GM19438 (cell line): ENCODE results near the gene RNF157.
"Not testable (repeated sequence)": the region's sequence is repeated elsewhere in the genome, so short reads cannot be mapped to it uniquely, and the experiment has no call there.

Source experiments
- ATAC-seq: cut with Tn5 transposase; IDR thresholded peaks from one replicate; pipeline ENCODE4 v1.9.1; 2021; ENCODE audit warnings: low read depth; ENCODE audit not compliant: unreplicated experiment

Gene RNF157

DNA sequence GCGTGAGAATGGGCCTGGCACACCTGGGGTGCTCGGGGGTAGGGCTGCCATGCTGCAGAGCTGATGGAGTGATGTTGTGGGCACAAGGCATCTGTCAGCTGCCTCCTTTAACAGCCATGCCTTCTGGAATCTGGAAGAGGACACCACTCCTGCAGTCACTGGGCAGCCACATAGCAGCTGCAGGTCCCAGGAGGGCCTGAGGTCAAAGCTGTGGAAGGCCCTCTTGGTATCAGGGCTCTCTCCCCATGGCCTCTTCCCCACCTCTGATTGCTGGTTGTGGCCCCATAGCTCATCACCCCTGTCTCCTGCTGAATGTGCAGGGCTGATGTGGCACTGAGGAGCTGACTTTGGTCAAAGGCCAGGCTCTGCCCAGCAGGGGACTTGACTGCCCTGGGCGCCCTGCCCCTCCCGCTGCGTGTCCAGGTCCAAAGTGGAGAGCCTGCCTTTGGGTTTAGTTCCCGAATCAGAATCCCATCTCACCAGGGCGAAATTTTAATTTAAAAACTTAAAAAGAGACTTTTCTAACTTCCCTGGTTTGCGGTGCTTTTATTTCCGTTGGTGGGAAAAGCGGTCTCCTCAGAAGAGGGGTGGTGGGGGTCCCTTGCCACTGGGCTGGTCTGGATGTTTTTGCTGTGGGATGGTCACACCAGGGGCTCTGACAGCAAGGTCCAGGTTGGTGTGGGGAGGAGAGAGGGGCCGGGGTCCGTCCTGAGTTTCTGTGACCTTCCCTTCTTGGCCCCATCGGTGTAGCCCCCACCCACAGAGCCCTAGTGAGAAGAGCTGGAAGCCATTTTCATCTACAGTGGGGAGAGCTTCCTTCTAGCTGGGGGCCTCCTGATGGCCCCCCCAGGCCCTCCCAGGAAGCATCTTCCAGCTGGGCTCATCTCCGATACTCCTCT is 30.7 kb upstream of the RNF157 start:
- no peak for ATAC-seq

DNA sequence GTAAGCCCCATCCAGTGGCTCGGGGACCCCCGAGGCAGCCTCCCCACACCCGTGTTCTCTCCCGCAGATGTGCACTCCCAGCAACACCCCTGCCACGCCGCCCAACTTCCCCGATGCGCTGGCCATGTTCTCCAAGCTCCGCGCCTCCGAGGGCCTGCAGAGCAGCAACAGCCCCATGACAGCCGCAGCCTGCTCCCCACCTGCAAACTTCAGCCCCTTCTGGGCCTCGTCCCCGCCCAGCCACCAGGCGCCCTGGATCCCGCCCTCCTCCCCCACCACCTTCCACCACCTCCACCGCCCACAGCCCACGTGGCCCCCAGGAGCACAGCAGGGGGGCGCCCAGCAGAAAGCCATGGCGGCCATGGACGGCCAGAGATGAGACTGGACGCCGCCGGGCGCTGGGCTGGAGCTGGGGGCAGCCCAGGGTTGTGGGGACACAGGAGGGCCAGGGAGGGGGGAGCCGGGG is 29.9 kb upstream of the RNF157 start:
- no peak for ATAC-seq

- no peak for ATAC-seq
These were observed 29.0 kb upstream of the RNF157 start for GRCh38 chr17:76268991-76269981.

DNA sequence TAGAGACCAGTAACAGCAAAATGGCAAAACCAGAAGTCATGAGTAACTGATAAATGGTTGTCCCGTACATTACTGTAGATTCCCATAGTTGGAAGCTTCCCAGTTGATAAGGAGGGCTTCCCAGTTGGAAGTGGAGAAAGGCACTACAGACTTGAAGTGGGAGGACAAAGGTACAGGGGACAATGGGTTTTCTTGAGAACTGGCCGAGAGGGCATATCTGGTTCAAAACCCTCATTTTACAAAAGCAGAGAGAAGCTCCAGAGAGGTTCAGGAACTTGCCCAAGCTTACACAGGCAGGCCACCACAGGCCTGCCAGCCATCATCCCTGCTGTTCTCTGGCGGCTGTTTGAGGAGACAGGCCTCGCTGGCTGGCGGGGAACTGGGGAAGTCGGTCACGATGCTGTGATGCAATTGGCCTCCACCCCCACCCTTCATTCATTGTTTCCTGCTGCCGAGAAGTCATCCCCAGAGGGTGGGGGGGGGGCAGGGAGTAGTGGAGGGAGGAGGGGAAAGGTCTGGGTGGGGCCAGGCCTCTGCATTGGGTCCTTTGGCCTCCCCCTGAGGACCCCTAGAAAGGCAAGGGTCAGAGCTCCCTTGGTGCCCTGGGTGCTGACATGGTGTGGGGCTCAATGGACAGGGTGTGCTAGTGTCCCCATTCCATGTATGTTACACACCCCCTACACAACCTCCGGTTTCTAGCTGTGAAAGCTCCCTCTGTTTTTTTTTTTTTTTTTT is 27.9 kb upstream of the RNF157 start:
- ATAC-seq = no peak

- not testable (repeated sequence) for ATAC-seq
These were observed 27.3 kb upstream of the RNF157 start for GRCh38 chr17:76267581-76268001.

DNA sequence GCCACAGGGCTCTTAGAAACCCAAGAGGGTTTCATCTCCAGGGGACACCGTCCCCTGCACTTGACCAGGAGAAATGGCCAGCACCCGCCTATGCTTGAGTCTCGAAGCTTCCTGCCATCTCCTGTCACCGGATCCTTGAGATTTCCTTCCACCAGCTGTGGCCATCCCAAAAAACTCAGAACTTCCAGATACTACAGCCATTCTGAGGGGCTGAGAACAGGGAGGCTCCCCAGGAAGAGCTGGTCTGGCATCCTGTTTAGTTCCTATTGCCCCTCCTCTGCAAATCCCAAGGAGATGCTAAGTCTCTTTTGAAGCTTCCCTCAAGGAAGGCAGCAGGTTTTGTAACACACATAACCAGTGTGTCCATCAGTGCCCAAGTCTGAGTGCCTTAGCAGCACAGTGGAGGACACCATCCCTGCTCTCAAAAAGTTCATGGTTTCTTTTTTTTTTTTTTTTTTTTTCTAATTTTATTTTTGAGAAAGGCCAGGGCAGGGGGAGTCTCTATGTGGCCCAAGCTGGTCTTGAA is 26.8 kb upstream of the RNF157 start:
- no peak for ATAC-seq

GRCh38 chr17:76266244-76266938 is 26.1 kb upstream of the RNF157 start:
- no peak for ATAC-seq

DNA sequence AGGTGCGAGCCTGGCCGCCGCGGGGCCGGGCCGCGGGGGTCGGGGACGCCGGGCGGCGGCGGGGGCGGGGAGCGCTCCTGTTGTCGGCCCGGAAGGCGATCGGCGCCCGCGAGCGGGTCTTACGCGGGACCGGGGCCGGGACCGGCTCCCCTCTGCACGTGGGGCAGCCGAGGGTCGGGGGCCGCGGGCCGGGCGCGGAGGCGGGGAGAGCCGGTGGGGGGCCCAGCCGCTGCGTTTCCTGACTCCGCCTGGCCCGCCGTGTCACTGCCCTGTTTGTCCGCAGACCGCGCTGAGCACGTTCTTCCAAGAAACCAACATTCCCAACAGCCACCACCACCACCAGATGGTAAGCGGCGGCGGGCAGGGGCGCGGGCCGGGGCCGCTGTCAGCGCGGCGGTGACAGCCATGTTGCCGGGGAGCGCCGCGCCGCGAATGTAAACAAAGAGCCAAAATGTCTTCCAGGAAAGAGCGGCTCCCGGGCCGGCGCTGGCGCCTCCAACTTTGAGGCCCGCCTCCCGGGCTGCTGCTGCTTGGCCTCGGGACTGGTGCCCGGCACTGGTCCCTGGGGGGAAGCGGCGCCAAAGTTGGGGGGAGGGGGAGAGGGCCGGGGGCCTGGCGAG is 25.4 kb upstream of the RNF157 start:
- no peak for ATAC-seq

DNA sequence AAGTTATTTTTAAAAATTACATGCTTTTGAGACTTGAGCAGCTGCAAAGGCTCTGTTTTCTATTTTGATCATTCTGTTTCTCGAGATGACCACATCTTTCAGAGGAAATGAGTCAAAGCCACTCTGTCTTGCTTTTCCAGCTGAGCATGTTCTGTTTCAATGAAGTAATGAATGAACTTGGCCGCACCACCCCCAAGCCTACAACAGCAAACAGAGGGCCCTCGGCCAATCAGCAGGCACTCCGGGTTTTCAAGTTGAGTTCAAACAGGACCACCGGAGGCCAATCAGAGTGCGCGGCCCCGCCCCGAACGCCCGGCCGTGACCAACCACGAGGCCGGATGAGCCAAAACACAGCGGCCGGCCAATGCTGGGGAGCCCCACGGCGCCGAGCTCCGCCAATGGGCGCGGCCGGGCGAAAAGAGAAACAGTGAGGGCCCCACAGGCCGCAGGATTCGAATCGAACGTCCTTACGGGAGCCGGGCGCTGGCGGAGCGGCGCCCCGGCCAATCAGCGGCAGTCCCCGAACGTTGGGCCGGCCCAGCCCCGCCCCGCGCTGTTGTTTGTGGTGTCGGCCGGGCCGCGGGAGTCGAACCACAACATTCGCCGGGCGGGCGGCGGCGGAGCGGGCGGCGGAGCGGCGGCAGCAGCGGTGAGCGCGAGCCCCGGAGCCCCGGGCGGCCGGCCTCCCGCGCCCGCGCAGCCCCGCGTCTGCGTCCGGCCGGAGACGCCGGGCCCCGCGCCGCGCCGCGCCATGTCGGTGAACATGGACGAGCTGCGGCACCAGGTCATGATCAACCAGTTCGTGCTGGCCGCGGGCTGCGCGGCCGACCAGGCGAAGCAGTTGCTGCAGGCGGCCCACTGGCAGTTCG is 24.7 kb upstream of the RNF157 start, which contains the start of gene UBALD2:
UBALD2 (plus strand) TSS at position 594 of the 869 bp plus-strand sequence; CDS start at position 752, 158 bp downstream.
- peak; percentile 72 for ATAC-seq

- no peak for ATAC-seq
These were observed 24.1 kb upstream of the RNF157 start for GRCh38 chr17:76264425-76264754.

GRCh38 chr17:76263896-76264295 is 23.6 kb upstream of the RNF157 start:
- ATAC-seq = no peak

DNA sequence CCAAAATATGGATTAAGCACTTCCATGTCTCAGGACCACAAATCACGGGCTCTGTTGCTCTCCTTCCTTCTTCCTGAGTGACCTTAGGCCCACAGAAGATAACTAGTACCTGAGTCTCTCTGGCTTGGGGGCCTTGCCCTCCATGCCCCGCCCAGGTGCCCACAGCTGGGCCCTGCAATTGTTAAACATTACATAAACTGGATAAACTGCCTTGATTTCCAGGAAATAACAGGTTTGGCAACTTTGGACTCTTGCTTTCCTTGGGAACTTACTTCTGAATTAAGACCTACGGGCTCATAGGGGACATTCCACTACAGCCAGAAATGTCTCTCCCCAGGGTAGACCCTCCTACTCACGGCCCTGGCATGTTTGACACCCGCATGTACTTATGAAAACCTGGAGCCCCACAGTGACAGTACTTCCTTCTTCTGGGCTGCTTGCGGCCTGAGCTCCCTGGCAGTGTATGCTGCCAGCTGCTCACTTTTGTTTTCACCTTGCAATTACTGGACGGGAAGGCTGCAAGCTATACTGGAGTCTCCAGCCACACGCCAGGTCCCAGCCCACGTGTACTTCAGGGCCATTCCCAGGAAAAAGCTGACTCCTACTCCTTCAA is 22.5 kb upstream of the RNF157 start:
- ATAC-seq = no peak

GRCh38 chr17:76261421-76262215 is 21.3 kb upstream of the RNF157 start:
- ATAC-seq = no peak

DNA sequence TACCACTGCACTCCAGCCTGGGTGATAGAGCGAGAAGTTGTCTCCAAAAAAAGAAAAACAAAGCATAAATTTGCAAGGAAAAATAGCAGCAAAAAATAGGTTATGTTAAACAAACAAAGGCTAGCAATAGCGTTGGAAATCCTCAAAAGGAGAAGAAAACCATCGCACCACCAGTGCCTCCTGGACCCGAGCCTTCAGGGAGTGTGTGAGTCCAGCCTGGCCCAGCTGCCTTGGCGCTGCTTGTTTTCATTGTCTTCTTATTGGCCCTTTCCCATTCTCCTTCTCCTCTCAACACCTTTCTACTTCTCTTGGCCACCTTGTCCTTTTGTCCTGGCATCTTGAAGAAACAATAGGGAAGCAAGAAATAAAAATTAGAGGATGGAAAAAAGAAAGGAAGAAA is 20.4 kb upstream of the RNF157 start:
- no peak for ATAC-seq

DNA sequence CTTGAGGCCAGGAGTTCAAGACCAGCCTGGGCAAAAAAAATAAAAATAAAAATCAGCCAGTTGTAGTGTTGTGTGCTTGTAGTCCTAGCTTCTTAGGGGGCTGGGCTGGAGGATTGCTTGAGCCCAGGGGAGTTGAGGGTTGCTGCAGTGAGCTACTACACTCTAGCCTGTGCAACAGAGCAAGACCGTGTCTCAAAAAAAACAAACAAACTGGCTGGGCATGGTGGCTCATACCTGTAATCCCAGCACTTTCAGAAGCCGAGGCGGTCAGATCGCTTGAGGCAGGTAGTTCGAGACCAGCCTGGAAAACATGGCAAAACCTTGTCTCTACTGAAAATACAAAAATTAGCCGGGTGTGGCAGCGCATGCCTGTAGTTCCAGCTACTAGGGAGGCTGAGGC is 19.9 kb upstream of the RNF157 start:
- no peak for ATAC-seq

DNA sequence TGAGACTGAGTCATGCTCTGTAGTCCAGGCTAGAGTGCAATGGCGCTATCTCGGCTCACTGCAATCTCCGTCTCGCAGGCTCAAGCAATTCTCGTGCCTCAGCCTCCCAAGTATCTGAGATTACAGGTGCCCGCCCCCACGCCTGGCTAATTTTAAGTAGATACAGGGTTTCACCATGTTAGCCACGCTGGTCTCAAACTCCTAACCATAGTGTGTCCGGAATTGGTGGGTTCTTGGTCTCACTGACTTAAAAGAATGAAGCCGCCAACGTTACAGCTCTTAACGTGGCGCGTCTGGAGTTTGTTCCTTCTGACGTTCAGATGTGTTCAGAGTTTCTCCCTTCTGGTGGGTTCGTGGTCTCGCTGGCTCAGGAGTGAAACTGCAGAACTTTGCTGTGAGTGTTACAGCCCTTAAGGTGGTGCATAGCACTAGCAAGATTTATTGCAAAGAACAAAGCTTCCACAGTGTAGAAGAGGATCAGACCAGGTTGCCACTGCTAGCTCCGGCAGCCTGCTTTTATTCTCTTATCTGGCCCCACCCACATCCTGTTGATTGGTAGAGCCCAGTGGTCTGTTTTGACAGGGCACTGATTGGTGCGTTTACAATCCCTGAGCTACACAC is 16.2 kb upstream of the RNF157 start:
- ATAC-seq = not testable (repeated sequence)
